Neural progenitor cell (in vitro differentiated cells): ENCODE results near the gene ENC1. TPM values are rescaled to one million over a fixed set of nuclear protein-coding genes. Genes with fewer than 3 reads are reported as not detected.

Experiments
- DNase-seq: peaks from one replicate; pipeline ENCODE4 v3.0.0-alpha.2; 2016; ENCODE audit warnings: low spot score
- H2AFZ ChIP-seq: fragments of 200-600 bp; sonication (generic); replicated peaks from 2 replicates; pipeline ENCODE4 v1.6.1; 2016; ENCODE audit warnings: antibody characterized with exemption
- H3F3A ChIP-seq: fragments of 200-600 bp; sonication (generic); 2 replicates; pipeline ENCODE4 v1.6.1; 2016; ENCODE audit warnings: antibody characterized with exemption, low read depth
- H3K27ac ChIP-seq: fragments of 200-600 bp; sonication (generic); 2 replicates; pipeline ENCODE4 v1.5.1; 2016; ENCODE audit warnings: mild to moderate bottlenecking
- H3K27me3 ChIP-seq: fragments of 200-600 bp; sonication (generic); 2 replicates; pipeline ENCODE4 v1.6.1; 2016; ENCODE audit warnings: mild to moderate bottlenecking, moderate library complexity
- H3K36me3 ChIP-seq: fragments of 200-600 bp; sonication (generic); 2 replicates; pipeline ENCODE4 v1.5.1; 2016
- H3K4me1 ChIP-seq: fragments of 200-600 bp; sonication (generic); 2 replicates; pipeline ENCODE4 v1.6.1; 2016; ENCODE audit warnings: mixed run types
- H3K4me2 ChIP-seq: fragments of 200-600 bp; sonication (generic); 2 replicates; pipeline ENCODE4 v1.6.1; 2016
- H3K4me3 ChIP-seq: fragments of 200-600 bp; sonication (generic); 2 replicates; pipeline ENCODE4 v1.5.1; 2016
- H3K79me2 ChIP-seq: fragments of 200-600 bp; sonication (generic); 2 replicates; pipeline ENCODE4 v1.6.1; 2016; ENCODE audit warnings: low read depth
- H3K9ac ChIP-seq: fragments of 200-600 bp; sonication (generic); 2 replicates; pipeline ENCODE4 v1.6.1; 2016
- H3K9me3 ChIP-seq: fragments of 200-600 bp; sonication (generic); 2 replicates; pipeline ENCODE4 v1.5.1; 2016; ENCODE audit warnings: low read depth
- H4K20me1 ChIP-seq: fragments of 200-600 bp; sonication (generic); 2 replicates; pipeline ENCODE4 v1.6.1; 2016; ENCODE audit warnings: low read depth
- H3K27ac Mint-ChIP-seq: 3 replicates; pipeline ENCODE4 v1.8.0; 2021; ENCODE audit warnings: mixed read lengths
- H3K27me3 Mint-ChIP-seq: 2 replicates; pipeline ENCODE4 v1.8.0; 2022; ENCODE audit warnings: low read depth, mild to moderate bottlenecking, inconsistent platforms, moderate library complexity, mixed read lengths; ENCODE audit not compliant: insufficient read depth
- H3K36me3 Mint-ChIP-seq: 3 replicates; pipeline ENCODE4 v1.8.0; 2021; ENCODE audit warnings: mixed read lengths
- H3K4me1 Mint-ChIP-seq: 3 replicates; pipeline ENCODE4 v1.8.0; 2021; ENCODE audit warnings: mixed read lengths
- H3K4me3 Mint-ChIP-seq: 3 replicates; pipeline ENCODE4 v1.8.0; 2021; ENCODE audit warnings: mild to moderate bottlenecking, moderate library complexity, mixed read lengths
- H3K9me3 Mint-ChIP-seq: 3 replicates; pipeline ENCODE4 v1.8.0; 2020; ENCODE audit warnings: mixed read lengths
- EZH2 ChIP-seq: fragments of 200-600 bp; sonication (generic); IDR thresholded peaks from 2 replicates; pipeline ENCODE4 v1.6.1; 2017; ENCODE audit warnings: antibody characterized with exemption, mild to moderate bottlenecking, moderate library complexity
- EZH2phosphoT487 ChIP-seq: fragments of 200-600 bp; sonication (generic); IDR thresholded peaks from 2 replicates; pipeline ENCODE4 v1.6.1; 2017; ENCODE audit warnings: antibody characterized with exemption
- total RNA-seq: library from RNA; depleted of rRNA; stranded (reverse); fragments of >200 nt; gene quantifications from 2 replicates; pipeline ENCODE4 v1.2.3, GENCODE V29; 2015; ENCODE audit warnings: low replicate concordance
- TF ChIP-seq, protein P1 (sequence below): fragments of 200-600 bp; sonication (generic); IDR thresholded peaks from 2 replicates; pipeline ENCODE4 v1.5.1; 2017; ENCODE audit warnings: antibody characterized with exemption, mild to moderate bottlenecking

Gene ENC1
- total RNA-seq, 1 donor from 2014 or later: 73.8 TPM

- no peak overlapping the region for H3K9ac ChIP-seq
- Mint-ChIP-seq H3K9me3 (no peaks in the 10 kb centered on the region), H3K27me3 (peaks cover 2% of the 10 kb centered on the region), H3K27ac (peak overlapping the region; percentile 33), H3K36me3 (no peaks in the 10 kb centered on the region), H3K4me1 (peaks cover 26% of the 10 kb centered on the region), H3K4me3 (no peak overlapping the region)
- H3F3A ChIP-seq: peaks cover 5% of the 10 kb centered on the region
- H4K20me1 ChIP-seq: no peaks in the 10 kb centered on the region
- H2AFZ ChIP-seq: no peak overlapping the region
- H3K9me3 ChIP-seq: no peaks in the 10 kb centered on the region
- TF ChIP-seq EZH2 (no peak), EZH2phosphoT487 (no peak)
- TF ChIP-seq, protein P1, sequence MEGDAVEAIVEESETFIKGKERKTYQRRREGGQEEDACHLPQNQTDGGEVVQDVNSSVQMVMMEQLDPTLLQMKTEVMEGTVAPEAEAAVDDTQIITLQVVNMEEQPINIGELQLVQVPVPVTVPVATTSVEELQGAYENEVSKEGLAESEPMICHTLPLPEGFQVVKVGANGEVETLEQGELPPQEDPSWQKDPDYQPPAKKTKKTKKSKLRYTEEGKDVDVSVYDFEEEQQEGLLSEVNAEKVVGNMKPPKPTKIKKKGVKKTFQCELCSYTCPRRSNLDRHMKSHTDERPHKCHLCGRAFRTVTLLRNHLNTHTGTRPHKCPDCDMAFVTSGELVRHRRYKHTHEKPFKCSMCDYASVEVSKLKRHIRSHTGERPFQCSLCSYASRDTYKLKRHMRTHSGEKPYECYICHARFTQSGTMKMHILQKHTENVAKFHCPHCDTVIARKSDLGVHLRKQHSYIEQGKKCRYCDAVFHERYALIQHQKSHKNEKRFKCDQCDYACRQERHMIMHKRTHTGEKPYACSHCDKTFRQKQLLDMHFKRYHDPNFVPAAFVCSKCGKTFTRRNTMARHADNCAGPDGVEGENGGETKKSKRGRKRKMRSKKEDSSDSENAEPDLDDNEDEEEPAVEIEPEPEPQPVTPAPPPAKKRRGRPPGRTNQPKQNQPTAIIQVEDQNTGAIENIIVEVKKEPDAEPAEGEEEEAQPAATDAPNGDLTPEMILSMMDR: no peak
- H3K4me2 ChIP-seq: no peak overlapping the region
- H3K36me3 ChIP-seq: no peaks in the 10 kb centered on the region
- H3K79me2 ChIP-seq: no peaks in the 10 kb centered on the region
- H3K4me3 ChIP-seq: no peak overlapping the region
- DNase-seq: no peak
- H3K4me1 ChIP-seq: peaks cover 6% of the 10 kb centered on the region
- no peak overlapping the region for H3K27ac ChIP-seq
- H3K27me3 ChIP-seq: no peaks in the 10 kb centered on the region
These were observed 28.5 kb downstream of the ENC1 start for GRCh38 chr5:74612045-74612444.

- no peaks in the 10 kb centered on the region for H3K36me3 Mint-ChIP-seq
- Histone ChIP-seq H3K4me2 (no peak overlapping the region), H3K27me3 (no peaks in the 10 kb centered on the region), H3F3A (no peaks in the 10 kb centered on the region), H4K20me1 (no peaks in the 10 kb centered on the region), H3K36me3 (no peaks in the 10 kb centered on the region), H3K4me3 (no peak overlapping the region), H3K9me3 (no peaks in the 10 kb centered on the region), H3K9ac (no peak overlapping the region), H2AFZ (no peak overlapping the region), H3K4me1 (peaks cover 6% of the 10 kb centered on the region), H3K27ac (no peak overlapping the region), H3K79me2 (no peaks in the 10 kb centered on the region)
- TF ChIP-seq EZH2 (no peak), EZH2phosphoT487 (no peak)
- TF ChIP-seq, protein P1: no peak
- no peak overlapping the region for H3K27ac Mint-ChIP-seq
- peaks cover 2% of the 10 kb centered on the region for H3K27me3 Mint-ChIP-seq
- no peak for DNase-seq
- H3K4me1 Mint-ChIP-seq: peaks cover 21% of the 10 kb centered on the region
- peaks cover 5% of the 10 kb centered on the region for H3K9me3 Mint-ChIP-seq
- no peak overlapping the region for H3K4me3 Mint-ChIP-seq
These were observed 31.6 kb downstream of the ENC1 start for GRCh38 chr5:74608736-74609601.

- no peak overlapping the region for H3K27ac Mint-ChIP-seq
- Histone ChIP-seq H3K27ac (no peak overlapping the region), H4K20me1 (no peaks in the 10 kb centered on the region), H3K9me3 (no peaks in the 10 kb centered on the region), H3K27me3 (no peaks in the 10 kb centered on the region), H3K4me1 (no peaks in the 10 kb centered on the region), H3K9ac (no peak overlapping the region), H2AFZ (no peak overlapping the region), H3K36me3 (no peaks in the 10 kb centered on the region), H3F3A (no peaks in the 10 kb centered on the region), H3K4me2 (no peak overlapping the region), H3K79me2 (no peaks in the 10 kb centered on the region), H3K4me3 (no peak overlapping the region)
- peaks cover 14% of the 10 kb centered on the region for H3K9me3 Mint-ChIP-seq
- no peak overlapping the region for H3K4me3 Mint-ChIP-seq
- TF ChIP-seq, protein P1: no peak
- no peak for TF ChIP-seq EZH2phosphoT487
- DNase-seq: no peak
- H3K27me3 Mint-ChIP-seq: peaks cover 2% of the 10 kb centered on the region
- H3K4me1 Mint-ChIP-seq: peaks cover 14% of the 10 kb centered on the region
- H3K36me3 Mint-ChIP-seq: no peaks in the 10 kb centered on the region
These were observed 34.8 kb downstream of the ENC1 start for GRCh38 chr5:74605759-74606158.
